Right atrium auricular region (tissue), 2 donors: ENCODE results near the gene METTL22. TPM values are rescaled to one million over a fixed set of nuclear protein-coding genes. Genes with fewer than 3 reads are reported as not detected.

Experiments
- DNase-seq: peaks from one replicate; pipeline ENCODE4 v3.0.0-alpha.2; 2019; ENCODE audit warnings: low spot score
- H3K27ac ChIP-seq, 2 donors: fragments of 200-600 bp; sonication (generic); 1 replicate in 1 of 2; 2 replicates in 1 of 2; pipeline ENCODE4 v1.5.1; 2016 to 2019
- H3K27me3 ChIP-seq, 2 donors: fragments of 200-600 bp; sonication (generic); one replicate each; pipeline versions ENCODE4 v1.5.1 to v1.6.0; 2017 to 2019
- H3K36me3 ChIP-seq: fragments of 200-600 bp; sonication (generic); one replicate; pipeline ENCODE4 v1.5.1; 2016
- H3K4me1 ChIP-seq, 2 donors: fragments of 200-600 bp; sonication (generic); one replicate each; pipeline versions ENCODE4 v1.5.1 to v1.6.0; 2017 to 2019
- H3K4me3 ChIP-seq, 2 donors: fragments of 200-600 bp; sonication (generic); 1 replicate in 1 of 2; 2 replicates in 1 of 2; pipeline ENCODE4 v1.5.1; 2017 to 2019; ENCODE audit warnings: mild to moderate bottlenecking in 1 of 2, moderate library complexity in 1 of 2
- H3K9me3 ChIP-seq, 2 donors: fragments of 200-600 bp; sonication (generic); one replicate each; pipeline ENCODE4 v1.5.1; 2019
- total RNA-seq, 2 donors: library from RNA; depleted of rRNA; stranded (reverse); fragments of >200 nt; gene quantifications; one replicate each; pipeline ENCODE4 v1.1.0, GENCODE V29; 2016
- TF ChIP-seq, protein P1 (sequence below), 2 donors: fragments of 200-600 bp; sonication (generic); IDR thresholded peaks; one replicate each; pipeline ENCODE4 v1.5.1; 2019; ENCODE audit warnings: antibody characterized with exemption in 2 of 2

Gene METTL22
- total RNA-seq, 2 donors from 2014 or later: 10.0 to 24.3 TPM

DNA sequence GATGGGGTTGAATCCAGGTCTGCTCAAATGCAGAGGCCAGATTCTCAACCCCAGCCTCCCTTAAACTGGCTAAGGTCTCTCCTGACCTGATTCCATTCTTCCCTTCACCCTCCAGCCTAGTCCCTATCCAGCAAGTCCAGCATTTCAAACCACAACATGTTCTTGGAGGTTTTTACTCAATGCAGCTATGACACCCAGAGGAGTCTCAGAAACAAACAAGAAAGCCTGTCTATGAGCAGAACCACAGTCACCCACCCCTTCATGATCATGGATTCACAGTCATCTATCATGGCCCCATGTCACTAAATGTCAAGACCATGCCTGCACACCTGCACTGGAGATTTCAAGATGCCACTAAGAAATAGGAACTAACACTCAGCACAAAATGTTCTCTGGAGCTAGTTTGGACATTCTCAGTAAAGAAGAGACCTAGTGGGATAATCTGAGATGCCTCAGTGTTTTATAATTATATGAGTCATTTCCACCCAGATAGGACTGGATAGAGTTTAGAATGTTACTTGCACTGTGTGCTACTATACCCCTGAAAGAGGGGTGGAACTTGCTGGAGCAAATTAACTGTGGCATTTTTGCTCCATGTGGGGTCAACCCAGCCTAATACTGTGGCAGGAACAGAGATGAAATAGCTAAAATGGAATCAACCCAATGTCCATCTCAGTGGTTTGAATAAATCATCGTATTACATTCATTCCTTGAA is 9.5 kb upstream of the METTL22 start:
- TF ChIP-seq, protein P1, sequence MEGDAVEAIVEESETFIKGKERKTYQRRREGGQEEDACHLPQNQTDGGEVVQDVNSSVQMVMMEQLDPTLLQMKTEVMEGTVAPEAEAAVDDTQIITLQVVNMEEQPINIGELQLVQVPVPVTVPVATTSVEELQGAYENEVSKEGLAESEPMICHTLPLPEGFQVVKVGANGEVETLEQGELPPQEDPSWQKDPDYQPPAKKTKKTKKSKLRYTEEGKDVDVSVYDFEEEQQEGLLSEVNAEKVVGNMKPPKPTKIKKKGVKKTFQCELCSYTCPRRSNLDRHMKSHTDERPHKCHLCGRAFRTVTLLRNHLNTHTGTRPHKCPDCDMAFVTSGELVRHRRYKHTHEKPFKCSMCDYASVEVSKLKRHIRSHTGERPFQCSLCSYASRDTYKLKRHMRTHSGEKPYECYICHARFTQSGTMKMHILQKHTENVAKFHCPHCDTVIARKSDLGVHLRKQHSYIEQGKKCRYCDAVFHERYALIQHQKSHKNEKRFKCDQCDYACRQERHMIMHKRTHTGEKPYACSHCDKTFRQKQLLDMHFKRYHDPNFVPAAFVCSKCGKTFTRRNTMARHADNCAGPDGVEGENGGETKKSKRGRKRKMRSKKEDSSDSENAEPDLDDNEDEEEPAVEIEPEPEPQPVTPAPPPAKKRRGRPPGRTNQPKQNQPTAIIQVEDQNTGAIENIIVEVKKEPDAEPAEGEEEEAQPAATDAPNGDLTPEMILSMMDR (IDR thresholded peaks at IDR 0.05): no peak
- Histone ChIP-seq H3K27ac (no peak overlapping the region), H3K27me3 (no peaks in the 10 kb centered on the region)

DNA sequence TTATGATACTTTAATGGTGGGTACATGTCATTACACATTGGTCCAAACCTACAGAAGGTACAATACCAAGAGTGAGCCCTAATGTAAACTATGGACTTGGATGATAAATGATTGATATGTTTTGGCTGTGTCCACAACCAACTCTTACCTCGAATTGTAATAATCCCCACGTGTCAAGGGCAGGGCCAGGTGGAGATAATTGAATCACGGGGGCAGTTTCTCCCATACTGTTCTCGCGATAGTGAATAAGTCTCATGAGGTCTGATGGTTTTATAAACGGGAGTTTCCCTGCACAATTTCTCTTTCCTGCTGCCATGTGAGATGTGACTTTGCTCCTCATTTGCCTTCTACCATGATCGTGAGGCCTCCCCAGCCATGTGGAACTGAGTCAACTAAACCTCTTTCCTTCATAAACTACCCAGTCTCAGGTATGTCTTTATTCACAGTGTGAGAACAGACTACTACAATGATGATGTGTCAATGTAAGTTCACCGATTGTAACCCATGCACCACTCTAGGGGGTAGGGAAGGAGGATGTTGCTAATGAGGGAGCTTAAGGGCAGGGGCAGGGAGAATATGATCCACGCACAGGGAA is 7.0 kb upstream of the METTL22 start:
- TF ChIP-seq, protein P1 (IDR thresholded peaks at IDR 0.05): no peak
- H3K4me3 ChIP-seq: no peak overlapping the region
- no peak overlapping the region for H3K27ac ChIP-seq
- H3K27me3 ChIP-seq: no peaks in the 10 kb centered on the region
- no peaks in the 10 kb centered on the region for H3K4me1 ChIP-seq
- no peak for DNase-seq
- H3K9me3 ChIP-seq: no peaks in the 10 kb centered on the region
- no peaks in the 10 kb centered on the region for H3K36me3 ChIP-seq

More for the DNA sequence above, 9.5 kb upstream of the METTL22 start:
- no peaks in the 10 kb centered on the region for H3K36me3 ChIP-seq
- no peaks in the 10 kb centered on the region for H3K9me3 ChIP-seq
- DNase-seq: no peak
- H3K4me1 ChIP-seq: no peaks in the 10 kb centered on the region
- H3K4me3 ChIP-seq: no peak overlapping the region

DNA sequence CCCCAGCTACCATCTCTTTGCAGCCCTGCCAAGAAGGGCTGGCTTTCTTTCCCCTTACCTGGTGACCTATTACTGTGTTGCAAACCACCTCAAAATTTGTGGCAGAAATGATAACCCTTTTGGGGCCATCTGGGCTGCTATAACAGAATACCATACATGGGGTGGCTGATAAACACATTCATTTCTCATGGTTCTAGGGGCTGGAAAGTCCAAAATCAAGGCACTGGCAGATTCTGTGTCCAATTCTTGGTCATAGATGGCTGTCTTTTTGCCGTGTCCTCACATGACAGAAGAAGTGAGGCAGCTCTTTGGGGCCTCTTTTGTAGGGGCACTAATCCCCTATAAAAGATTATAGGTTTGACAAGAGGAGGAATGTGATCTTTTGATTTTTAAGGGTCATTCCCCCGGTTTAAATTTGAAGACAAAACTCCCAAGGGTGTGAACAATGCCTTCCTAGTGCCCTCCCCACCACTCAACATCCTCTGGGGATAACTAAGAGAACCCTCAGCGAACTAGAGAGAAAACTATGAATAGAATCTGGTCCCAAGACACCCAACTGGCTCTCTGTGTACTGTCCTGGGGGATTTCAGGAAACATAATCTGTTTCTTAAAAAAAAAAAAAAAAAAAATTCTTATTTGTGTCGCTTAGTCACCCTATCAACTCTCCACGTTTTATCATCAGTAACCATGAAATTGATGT is 1.7 kb upstream of the METTL22 start:
- Histone ChIP-seq H3K36me3 (no peaks in the 10 kb centered on the region), H3K4me1 (peaks cover 0 to 11% of the 10 kb centered on the region in 2 donors), H3K9me3 (no peaks in the 10 kb centered on the region), H3K4me3 (no peak overlapping the region), H3K27me3 (no peaks in the 10 kb centered on the region), H3K27ac (no peak overlapping the region)
- TF ChIP-seq, protein P1 (IDR thresholded peaks at IDR 0.05): no peak
- DNase-seq: no peak

DNA sequence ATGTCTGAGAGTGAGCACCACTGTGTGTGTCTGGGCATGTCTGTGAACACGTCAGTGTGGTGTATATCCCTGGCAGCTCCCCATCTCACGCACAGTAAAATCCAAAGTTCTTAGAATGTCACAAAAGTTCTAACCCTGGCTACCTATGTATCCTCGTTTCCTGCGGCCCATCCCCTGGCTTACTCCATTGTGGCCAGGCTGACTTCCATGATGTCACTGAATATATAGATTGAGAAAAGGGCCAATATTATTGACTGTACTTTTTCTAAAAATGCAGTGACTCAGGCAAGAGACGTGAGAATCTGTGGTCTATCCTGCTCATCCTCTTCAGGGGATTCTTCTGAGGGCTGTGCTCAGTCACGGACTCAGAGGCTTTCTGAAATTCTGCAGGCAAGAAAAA is 963 bp upstream of the METTL22 start:
- no peak for DNase-seq
- Histone ChIP-seq H3K27ac (no peak overlapping the region), H3K4me1 (peaks cover 0 to 11% of the 10 kb centered on the region in 2 donors), H3K4me3 (no peak overlapping the region), H3K36me3 (peaks cover 3% of the 10 kb centered on the region), H3K27me3 (no peaks in the 10 kb centered on the region), H3K9me3 (no peaks in the 10 kb centered on the region)
- TF ChIP-seq, protein P1 (IDR thresholded peaks at IDR 0.05): no peak

DNA sequence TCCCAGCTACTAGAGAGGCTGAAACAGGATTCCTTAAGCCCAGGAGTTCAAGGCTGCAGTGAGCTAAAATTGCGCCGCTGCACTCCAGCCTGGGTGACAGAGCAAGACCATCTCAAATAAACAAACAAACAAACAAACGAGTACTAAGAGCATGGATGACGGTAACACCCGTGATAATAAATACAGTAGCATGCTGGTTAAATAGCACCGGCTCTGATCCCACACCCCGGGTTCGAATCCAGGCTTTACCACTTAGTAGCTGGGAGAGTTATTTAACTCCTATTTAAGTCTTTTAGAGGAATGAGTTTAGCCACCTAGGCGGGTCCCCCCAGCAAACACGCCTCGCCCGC is 301 bp upstream of the METTL22 start:
- peak overlapping the region; percentile 77 to 97 for H3K4me3 ChIP-seq
- TF ChIP-seq, protein P1 (IDR thresholded peaks at IDR 0.05): no peak
- peaks cover 9% of the 10 kb centered on the region for H3K36me3 ChIP-seq
- peaks cover 0 to 11% of the 10 kb centered on the region in 2 donors for H3K4me1 ChIP-seq
- no peak for DNase-seq
- peak overlapping the region; percentile 67 to 89 for H3K27ac ChIP-seq
- H3K9me3 ChIP-seq: no peaks in the 10 kb centered on the region
- H3K27me3 ChIP-seq: no peaks in the 10 kb centered on the region
